D721Med (cell line): ENCODE results near the gene POLR2C.

ENCODE experiments used
- DNase-seq: peaks from one replicate; pipeline ENCODE4 v3.0.0; 2011; ENCODE audit warnings: low spot score; ENCODE audit not compliant: insufficient read length
- FAIRE-seq: peaks from 2 replicates; lab custom pipeline; 2011; peaks lifted over from hg19 to GRCh38; lab: Jason Lieb, UNC
- TF ChIP-seq, protein P1 (sequence below): IDR thresholded peaks from 2 replicates; pipeline ENCODE4 v1.5.1; 2012; ENCODE audit warnings: mild to moderate bottlenecking, control low read depth; ENCODE audit not compliant: insufficient read depth; ENCODE audit errors: missing control alignments

POLR2C gene

DNA sequence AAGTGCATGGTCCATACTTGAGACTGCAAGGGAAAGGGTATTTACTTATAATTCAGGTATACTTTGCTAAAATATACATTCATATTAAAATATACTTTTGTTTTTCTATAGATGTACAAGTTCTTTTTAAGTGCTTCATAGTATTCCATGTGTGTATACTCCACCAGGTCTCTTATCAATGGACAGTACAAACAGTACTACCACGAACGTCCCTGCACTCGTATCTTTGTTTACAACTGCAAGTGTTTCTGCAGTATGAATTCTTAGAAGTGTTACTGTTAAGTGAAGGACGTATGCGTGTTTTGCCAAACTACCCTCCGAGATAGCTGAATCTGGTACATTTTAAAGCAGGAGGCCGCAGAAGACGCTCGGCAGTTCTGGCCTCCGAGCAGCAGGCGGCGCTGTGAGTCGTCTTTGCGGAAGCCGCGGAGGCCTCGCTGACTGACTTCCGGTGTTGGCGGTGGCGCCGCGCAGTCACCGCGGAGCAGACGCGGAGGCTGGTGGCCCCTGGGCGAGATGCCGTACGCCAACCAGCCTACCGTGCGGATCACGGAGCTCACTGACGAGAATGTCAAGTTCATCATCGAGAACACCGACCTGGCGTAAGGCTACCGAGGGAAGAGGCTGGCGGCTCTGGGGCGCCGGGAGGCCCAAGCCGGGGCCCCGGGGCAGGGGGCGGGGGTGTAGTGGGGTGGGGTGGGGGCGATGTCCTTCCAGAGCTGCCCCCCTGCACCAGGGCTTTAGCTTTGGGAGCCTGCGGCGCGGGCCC is at the start of gene POLR2C:
Gene POLR2C (plus strand): TSS at position 471 of the 769 bp plus-strand sequence. CDS start 46 bp downstream, at position 517.
- FAIRE-seq = no peak
- TF ChIP-seq, protein P1, sequence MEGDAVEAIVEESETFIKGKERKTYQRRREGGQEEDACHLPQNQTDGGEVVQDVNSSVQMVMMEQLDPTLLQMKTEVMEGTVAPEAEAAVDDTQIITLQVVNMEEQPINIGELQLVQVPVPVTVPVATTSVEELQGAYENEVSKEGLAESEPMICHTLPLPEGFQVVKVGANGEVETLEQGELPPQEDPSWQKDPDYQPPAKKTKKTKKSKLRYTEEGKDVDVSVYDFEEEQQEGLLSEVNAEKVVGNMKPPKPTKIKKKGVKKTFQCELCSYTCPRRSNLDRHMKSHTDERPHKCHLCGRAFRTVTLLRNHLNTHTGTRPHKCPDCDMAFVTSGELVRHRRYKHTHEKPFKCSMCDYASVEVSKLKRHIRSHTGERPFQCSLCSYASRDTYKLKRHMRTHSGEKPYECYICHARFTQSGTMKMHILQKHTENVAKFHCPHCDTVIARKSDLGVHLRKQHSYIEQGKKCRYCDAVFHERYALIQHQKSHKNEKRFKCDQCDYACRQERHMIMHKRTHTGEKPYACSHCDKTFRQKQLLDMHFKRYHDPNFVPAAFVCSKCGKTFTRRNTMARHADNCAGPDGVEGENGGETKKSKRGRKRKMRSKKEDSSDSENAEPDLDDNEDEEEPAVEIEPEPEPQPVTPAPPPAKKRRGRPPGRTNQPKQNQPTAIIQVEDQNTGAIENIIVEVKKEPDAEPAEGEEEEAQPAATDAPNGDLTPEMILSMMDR = peak; percentile 89
- peak; percentile 47 for DNase-seq

DNA sequence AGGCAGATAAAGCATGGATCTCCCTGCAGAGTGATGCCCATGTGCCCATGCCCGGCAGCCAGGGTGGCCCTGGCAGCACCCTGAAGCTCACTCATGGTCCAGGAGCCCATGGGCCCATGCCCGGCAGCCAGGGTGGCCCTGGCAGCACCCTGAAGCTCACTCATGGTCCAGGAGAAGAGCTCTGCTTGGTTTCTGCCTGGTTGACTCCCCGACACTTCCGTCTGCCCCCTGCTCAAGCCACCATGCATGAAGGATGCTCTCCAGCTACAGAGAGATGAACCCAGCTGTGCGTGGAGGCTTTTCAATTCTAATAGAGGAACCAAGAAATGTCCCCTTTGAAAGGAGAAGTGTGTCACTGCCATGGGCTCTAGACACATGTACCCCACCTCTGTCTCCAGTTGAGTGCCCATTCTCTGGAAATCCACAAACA is 49.2 kb upstream of the POLR2C start:
- DNase-seq = no peak
- FAIRE-seq = no peak
- TF ChIP-seq, protein P1 = no peak

DNA sequence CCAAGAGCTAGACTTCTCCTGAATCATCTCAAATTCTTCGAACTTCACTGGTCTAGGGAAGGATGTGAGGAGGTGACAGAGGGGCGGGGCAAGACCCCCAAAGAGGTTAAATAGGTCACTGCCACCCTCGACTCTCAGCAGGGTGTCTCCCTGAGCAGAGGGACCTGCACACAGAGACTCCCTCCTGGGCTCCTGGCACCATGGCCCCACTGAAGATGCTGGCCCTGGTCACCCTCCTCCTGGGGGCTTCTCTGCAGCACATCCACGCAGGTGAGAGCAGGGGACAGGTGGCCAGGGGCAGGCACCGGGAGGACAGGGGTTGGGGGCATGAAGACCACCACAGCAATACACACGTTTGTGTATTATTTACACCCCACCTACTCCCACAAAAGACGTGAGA is 48.7 kb upstream of the POLR2C start:
- no peak for FAIRE-seq
- TF ChIP-seq, protein P1 = no peak

DNA sequence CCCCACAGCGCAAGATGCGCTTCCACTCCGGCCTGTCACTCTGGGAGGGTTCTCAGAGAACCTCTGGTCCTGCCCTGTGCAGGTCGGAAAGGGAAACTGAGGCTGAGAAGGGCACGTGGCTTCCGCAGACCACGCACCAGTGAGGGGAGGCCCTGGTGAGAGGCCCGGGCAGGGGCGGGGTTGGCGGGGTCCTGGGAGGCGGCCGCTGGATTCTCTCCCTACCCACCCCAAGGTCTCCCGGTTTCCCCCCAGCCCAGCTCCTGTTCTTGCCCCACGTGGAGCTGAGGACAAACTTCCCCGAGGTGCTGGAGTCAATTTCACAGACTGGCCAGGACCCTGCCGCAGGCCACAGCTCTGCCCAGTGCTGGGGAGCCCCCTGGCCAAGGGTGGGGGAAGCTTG is 46.4 kb upstream of the POLR2C start:
- DNase-seq (no peak), FAIRE-seq (no peak)
- TF ChIP-seq, protein P1 = no peak

More for the DNA sequence above, 48.7 kb upstream of the POLR2C start:
- DNase-seq = no peak

DNA sequence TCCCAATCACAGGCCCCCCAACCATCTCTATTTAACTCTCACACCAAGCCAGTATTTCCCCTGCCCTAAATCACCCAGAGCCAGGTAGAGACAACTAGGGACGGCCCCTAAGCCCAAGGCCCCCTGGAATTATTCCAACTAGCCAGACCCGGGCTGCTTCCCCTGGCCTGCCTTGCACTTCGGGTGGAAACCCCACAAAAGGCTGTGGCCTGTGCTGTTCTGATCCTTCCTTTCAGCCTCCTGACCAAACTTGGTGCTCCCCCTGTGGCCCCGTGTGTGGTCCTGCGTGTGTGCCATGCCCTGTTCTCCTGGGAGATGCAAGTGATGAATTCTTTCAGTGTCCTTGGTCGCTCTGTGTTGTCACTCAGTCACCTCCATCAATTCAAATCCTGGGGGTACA is 43.0 kb upstream of the POLR2C start:
- FAIRE-seq (no peak), DNase-seq (no peak)
- TF ChIP-seq, protein P1 = no peak

DNA sequence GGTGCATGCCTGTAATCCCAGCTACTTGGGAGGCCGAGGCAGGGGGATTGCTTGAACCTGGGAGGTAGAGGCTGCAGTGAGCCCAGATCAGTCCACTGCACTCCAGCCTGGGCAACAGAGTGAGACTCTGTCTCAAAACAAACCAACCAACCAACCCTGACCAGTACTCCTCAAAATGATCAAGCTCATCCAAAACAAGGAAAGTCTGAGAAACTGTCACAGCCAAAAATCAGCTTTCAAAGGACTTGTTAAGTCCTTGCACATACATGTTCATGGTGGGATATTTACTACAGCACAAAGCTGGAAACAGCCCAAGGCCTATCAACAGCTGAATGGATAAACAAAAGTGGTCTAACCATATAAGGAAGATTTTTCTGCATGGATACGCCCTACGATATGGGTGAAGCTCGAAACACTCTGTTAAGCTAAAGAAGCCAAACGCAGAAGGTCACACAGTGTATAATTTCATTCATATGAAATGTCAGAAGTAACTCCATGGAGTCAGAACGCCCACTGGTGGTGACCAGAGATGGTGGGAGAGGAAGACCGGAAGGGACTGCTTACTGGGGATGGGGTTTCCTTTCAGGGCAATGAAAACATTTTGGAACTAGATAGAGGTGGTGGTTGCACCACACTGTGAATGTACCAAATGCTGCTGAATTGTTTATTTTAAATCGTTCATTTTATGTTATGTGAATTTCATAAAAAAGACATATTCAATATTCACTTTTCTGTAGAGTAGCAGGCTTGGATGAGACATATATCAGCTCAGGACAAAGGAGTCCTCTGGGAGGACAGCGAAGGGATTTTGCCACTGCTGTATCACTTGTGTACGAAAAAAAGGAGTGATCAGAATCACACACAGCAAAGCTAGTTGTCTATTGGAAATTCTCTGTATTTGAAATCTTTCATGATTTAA is 40.2 kb upstream of the POLR2C start:
- TF ChIP-seq, protein P1 = peak; percentile 44
- no peak for FAIRE-seq
- DNase-seq = no peak
